ENCODE data around the gene SGTB. TPM values are rescaled to one million over a fixed set of nuclear protein-coding genes. Genes with fewer than 3 reads are reported as not detected.
A peak's percentile ranks its signal among the peaks of the same experiment; 100 is the strongest.

SGTB gene, protein sequence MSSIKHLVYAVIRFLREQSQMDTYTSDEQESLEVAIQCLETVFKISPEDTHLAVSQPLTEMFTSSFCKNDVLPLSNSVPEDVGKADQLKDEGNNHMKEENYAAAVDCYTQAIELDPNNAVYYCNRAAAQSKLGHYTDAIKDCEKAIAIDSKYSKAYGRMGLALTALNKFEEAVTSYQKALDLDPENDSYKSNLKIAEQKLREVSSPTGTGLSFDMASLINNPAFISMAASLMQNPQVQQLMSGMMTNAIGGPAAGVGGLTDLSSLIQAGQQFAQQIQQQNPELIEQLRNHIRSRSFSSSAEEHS
- 35.9 TPM for total RNA-seq

GRCh38 chr5:65721720-65722574 is at the start of gene SGTB, which contains the start of gene NLN:
SGTB (minus strand) TSS chr5:65722109; CDS start chr5:65720807, 1,302 bp downstream.
NLN (plus strand) TSS chr5:65722205; CDS start chr5:65722374, 169 bp downstream.
- DNase-seq: peak; percentile 87

- DNase-seq: no peak
Observed at GRCh38 chr5:65771266-65771665, 49.4 kb upstream of the SGTB start.

- no peak for DNase-seq
Observed at GRCh38 chr5:65769539-65769938, 47.6 kb upstream of the SGTB start.

DNA sequence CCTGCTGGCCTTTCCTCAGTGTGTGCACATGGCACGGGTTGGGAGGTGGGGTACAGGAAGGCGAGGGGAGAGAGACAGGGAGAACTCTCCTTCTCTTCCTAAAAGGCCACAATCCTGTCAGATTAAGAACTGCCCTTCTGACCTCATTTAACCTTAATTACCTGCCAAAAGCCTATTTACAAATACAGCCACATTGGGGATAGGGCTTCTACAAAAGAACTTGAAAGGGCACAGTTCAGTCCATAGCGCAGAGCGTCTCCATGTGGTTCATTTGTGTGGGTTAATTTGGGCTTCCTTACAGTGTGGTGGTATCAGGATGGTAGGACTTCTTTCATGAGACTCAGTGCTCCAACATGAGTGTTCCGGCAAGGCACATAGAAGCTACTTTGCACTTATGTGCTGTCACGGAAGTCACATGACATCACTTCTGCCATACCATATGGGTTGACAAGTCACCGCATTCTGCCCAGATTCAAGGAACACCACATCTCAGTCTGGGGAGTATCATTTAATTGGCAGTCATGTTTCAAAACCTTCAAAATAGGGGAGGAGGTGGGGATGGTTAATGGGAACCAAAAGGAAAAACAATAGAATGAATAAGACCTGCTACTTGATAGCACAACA is 46.9 kb upstream of the SGTB start:
- no peak for DNase-seq

GRCh38 chr5:65767565-65767964 is 45.7 kb upstream of the SGTB start:
- no peak for DNase-seq

DNA sequence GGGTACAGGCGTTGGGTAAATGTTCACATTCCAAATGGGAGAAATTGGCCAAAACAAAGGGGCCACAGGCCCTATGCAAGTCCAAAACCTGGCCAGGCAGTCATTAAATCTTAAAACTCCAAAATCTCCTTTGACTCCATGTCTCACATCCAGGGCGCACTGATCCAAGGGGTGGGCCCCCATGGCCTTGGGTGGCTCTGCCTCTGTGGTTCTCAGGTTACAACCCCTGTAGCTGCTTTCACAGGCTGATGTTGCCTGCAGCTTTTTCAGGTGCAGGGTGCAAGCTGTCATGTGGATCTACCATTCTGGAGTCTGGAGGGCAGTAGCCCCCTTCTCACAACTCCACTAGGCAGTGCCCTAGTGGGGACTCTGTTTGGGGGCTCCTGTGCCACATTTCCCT is 44.9 kb upstream of the SGTB start:
- no peak for DNase-seq

GRCh38 chr5:65766175-65766574 is 44.3 kb upstream of the SGTB start:
- DNase-seq: no peak

- no peak for DNase-seq
Observed at GRCh38 chr5:65765582-65765981, 43.7 kb upstream of the SGTB start.

DNA sequence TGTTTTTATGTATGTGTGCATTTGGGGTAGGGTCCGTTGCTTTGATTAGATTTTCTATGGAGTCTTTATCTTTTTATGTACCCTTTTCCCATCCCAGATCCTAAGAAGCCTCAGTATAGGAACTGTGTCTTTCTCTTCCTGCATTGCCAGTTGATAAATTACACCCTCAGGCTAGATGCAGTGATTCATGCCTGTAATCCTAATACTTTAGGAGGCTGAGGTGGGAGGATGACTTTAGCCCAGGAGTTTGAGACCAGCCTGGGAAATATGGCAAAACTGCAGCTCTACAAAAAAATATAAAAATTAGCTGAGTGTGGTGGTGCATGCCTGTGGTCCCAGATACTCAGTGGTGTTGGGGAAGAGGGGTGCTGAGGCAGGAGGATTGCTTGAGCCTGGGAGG is 40.3 kb upstream of the SGTB start:
- no peak for DNase-seq

GRCh38 chr5:65760504-65761275 is 38.8 kb upstream of the SGTB start:
- peak; percentile 8 for DNase-seq

DNA sequence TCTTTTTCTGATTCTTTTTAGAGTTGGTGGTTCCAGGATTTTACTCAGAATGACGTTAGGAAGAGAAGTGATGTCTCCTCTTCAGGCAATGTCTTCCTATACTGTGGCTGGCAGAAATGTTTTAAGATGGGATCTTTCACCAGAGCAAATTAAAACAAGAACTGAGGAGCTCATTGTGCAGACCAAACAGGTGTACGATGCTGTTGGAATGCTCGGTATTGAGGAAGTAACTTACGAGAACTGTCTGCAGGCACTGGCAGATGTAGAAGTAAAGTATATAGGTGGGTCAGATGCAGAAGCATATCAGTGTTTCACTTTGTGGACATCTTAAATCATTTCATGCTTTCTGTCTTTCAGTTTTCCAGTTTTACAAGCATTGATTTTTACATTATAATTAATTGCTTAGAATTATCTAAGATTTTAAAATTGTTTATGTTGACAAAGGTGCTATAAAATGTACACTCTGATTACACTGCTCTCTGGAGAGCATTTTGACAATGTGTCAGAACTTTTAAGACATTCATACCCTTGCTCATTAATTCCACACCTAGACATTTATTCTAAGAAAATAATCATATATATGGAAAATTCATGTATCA is 36.7 kb upstream of the SGTB start:
- DNase-seq: no peak

DNA sequence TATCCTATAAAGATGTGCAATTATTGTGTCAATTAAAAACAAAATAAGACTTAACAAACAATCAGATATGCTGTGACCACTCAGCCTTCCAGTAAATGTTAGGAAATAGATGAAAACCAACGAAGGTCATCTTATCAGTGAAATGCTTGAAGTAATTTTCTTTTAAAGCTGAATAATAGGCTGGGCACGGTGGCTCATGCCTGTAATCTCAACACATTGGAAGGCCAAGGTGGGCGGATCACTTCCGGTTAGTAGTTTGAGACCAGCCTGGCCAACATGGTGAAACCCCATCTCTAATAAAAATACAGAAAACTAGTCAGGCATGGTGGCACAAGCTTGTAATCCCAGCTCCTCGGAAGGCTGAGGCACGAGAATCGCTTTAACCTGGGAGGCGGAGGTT is 31.3 kb upstream of the SGTB start:
- DNase-seq: no peak

- DNase-seq: no peak
Observed at GRCh38 chr5:65750938-65751337, 29.0 kb upstream of the SGTB start.

GRCh38 chr5:65749956-65750355 is 28.0 kb upstream of the SGTB start:
- no peak for DNase-seq

GRCh38 chr5:65749221-65749844 is 27.4 kb upstream of the SGTB start:
- no peak for DNase-seq

GRCh38 chr5:65742565-65743231 is 20.8 kb upstream of the SGTB start:
- DNase-seq: no peak

- DNase-seq: no peak
Observed at GRCh38 chr5:65739162-65739561, 17.3 kb upstream of the SGTB start.

- DNase-seq: no peak
Observed at GRCh38 chr5:65738305-65738704, 16.4 kb upstream of the SGTB start.

GRCh38 chr5:65737842-65738241 is 15.9 kb upstream of the SGTB start:
- no peak for DNase-seq

GRCh38 chr5:65736011-65736410 is 14.1 kb upstream of the SGTB start:
- DNase-seq: no peak

GRCh38 chr5:65734921-65735320 is 13.0 kb upstream of the SGTB start:
- DNase-seq: no peak

Data from occipital lobe (tissue), 2 donors.